Spleen (tissue), 7 donors: ENCODE measurements around the gene SMARCA4.

Experiments used
- CTCF ChIP-seq, 11 experiments: fragments of 200-600 bp in 7 of 11; fragments of 450-650 bp in 4 of 11; sonication (generic) in 4 of 11; IDR thresholded peaks in 8 of 11; conservative IDR thresholded peaks in 3 of 11; 1 replicate in 7 of 11; 2 replicates in 4 of 11; pipeline versions ENCODE4 v1.4.0 to v1.8.0; 2016 to 2021; ENCODE audit warnings: antibody characterized with exemption in 11 of 11, inconsistent platforms in 4 of 11, mild to moderate bottlenecking in 1 of 11
- POLR2A ChIP-seq, 3 donors: fragments of 450-650 bp; IDR thresholded peaks; one replicate each; pipeline ENCODE4 v1.5.1; 2017; ENCODE audit warnings: antibody characterized with exemption in 3 of 3, mild to moderate bottlenecking in 1 of 3
- donor health status: DM: no; HTN: no; CAD: no; lungs with moderate emphysema.
- donor health status: DM: no; HTN: no; CAD: no.
- donor health status: DM: no; HTN: no; CAD: no.

- TF ChIP-seq CTCF (IDR thresholded peaks at IDR 0.05 in 8 of 11, conservative IDR thresholded peaks at IDR 0.05 in 3 of 11) = no peak
- no peak for TF ChIP-seq POLR2A (IDR thresholded peaks at IDR 0.05)
Observed at GRCh38 chr19:11069561-11069960, 108.7 kb downstream of the SMARCA4 start.
